Measurements from ENCODE around the gene RGS3. TPM values are rescaled to one million over a fixed set of nuclear protein-coding genes. Genes with fewer than 3 reads are reported as not detected.

Gene RGS3
- total RNA-seq, 1 experiment from 2014 or later = 148 TPM

GRCh38 chr9:113614843-113615648 is 151.5 kb downstream of the RGS3 start:
- no peaks in the 10 kb centered on the region for H3K9me3 ChIP-seq
- DNase-seq = peak; percentile 69
- H3K4me3 ChIP-seq = no peak overlapping the region
- no peaks in the 10 kb centered on the region for H3K27me3 ChIP-seq
- H3K36me3 ChIP-seq = no peaks in the 10 kb centered on the region

- H3K27me3 ChIP-seq = no peaks in the 10 kb centered on the region
- no peak for DNase-seq
- H3K4me3 ChIP-seq = no peak overlapping the region
- H3K9me3 ChIP-seq = no peaks in the 10 kb centered on the region
- no peaks in the 10 kb centered on the region for H3K36me3 ChIP-seq
Observed at GRCh38 chr9:113616116-113616515, 152.6 kb downstream of the RGS3 start.

- DNase-seq = no peak
Observed at GRCh38 chr9:113616621-113617496, 153.3 kb downstream of the RGS3 start.

GRCh38 chr9:113617550-113617949 is 154.0 kb downstream of the RGS3 start:
- Histone ChIP-seq H3K4me3 (no peak overlapping the region), H3K27me3 (no peaks in the 10 kb centered on the region), H3K9me3 (no peaks in the 10 kb centered on the region), H3K36me3 (no peaks in the 10 kb centered on the region)
- DNase-seq = no peak

More at GRCh38 chr9:113616621-113617496, 153.3 kb downstream of the RGS3 start:
- no peaks in the 10 kb centered on the region for H3K9me3 ChIP-seq
- H3K4me3 ChIP-seq = no peak overlapping the region
- H3K36me3 ChIP-seq = no peaks in the 10 kb centered on the region
- H3K27me3 ChIP-seq = no peaks in the 10 kb centered on the region

GRCh38 chr9:113618836-113619490 is 155.4 kb downstream of the RGS3 start:
- H3K36me3 ChIP-seq = no peaks in the 10 kb centered on the region
- DNase-seq = no peak
- H3K4me3 ChIP-seq = no peak overlapping the region
- H3K27me3 ChIP-seq = no peaks in the 10 kb centered on the region
- no peaks in the 10 kb centered on the region for H3K9me3 ChIP-seq

- Histone ChIP-seq H3K4me3 (peak overlapping the region; percentile 23), H3K9me3 (no peaks in the 10 kb centered on the region), H3K27me3 (no peaks in the 10 kb centered on the region), H3K36me3 (no peaks in the 10 kb centered on the region)
- no peak for DNase-seq
Observed at GRCh38 chr9:113619491-113620376, 156.2 kb downstream of the RGS3 start.

- Histone ChIP-seq H3K27me3 (no peaks in the 10 kb centered on the region), H3K36me3 (no peaks in the 10 kb centered on the region), H3K4me3 (peak overlapping the region; percentile 23), H3K9me3 (no peaks in the 10 kb centered on the region)
- DNase-seq = peak; percentile 93
Observed at GRCh38 chr9:113620377-113621161, 157.0 kb downstream of the RGS3 start.

GRCh38 chr9:113621309-113621791 is 157.8 kb downstream of the RGS3 start:
- Histone ChIP-seq H3K9me3 (no peaks in the 10 kb centered on the region), H3K27me3 (no peaks in the 10 kb centered on the region), H3K36me3 (no peaks in the 10 kb centered on the region), H3K4me3 (no peak overlapping the region)
- DNase-seq = peak; percentile 97

GRCh38 chr9:113621980-113622379 is 158.5 kb downstream of the RGS3 start:
- H3K4me3 ChIP-seq = no peak overlapping the region
- no peaks in the 10 kb centered on the region for H3K9me3 ChIP-seq
- no peak for DNase-seq
- H3K36me3 ChIP-seq = no peaks in the 10 kb centered on the region
- no peaks in the 10 kb centered on the region for H3K27me3 ChIP-seq

GRCh38 chr9:113622600-113623400 is 159.3 kb downstream of the RGS3 start:
- peak; percentile 92 for DNase-seq
- H3K9me3 ChIP-seq = no peaks in the 10 kb centered on the region
- H3K36me3 ChIP-seq = no peaks in the 10 kb centered on the region
- H3K27me3 ChIP-seq = no peaks in the 10 kb centered on the region
- no peak overlapping the region for H3K4me3 ChIP-seq

- no peaks in the 10 kb centered on the region for H3K36me3 ChIP-seq
- no peaks in the 10 kb centered on the region for H3K27me3 ChIP-seq
- DNase-seq = no peak
- no peak overlapping the region for H3K4me3 ChIP-seq
- H3K9me3 ChIP-seq = no peaks in the 10 kb centered on the region
Observed at GRCh38 chr9:113623851-113624485, 160.4 kb downstream of the RGS3 start.

- Histone ChIP-seq H3K36me3 (no peaks in the 10 kb centered on the region), H3K4me3 (no peak overlapping the region), H3K27me3 (no peaks in the 10 kb centered on the region), H3K9me3 (no peaks in the 10 kb centered on the region)
- DNase-seq = peak; percentile 95
Observed at GRCh38 chr9:113624721-113625120, 161.2 kb downstream of the RGS3 start.

GRCh38 chr9:113625486-113625885 is 162.0 kb downstream of the RGS3 start:
- H3K27me3 ChIP-seq = no peaks in the 10 kb centered on the region
- H3K4me3 ChIP-seq = no peak overlapping the region
- no peaks in the 10 kb centered on the region for H3K9me3 ChIP-seq
- no peaks in the 10 kb centered on the region for H3K36me3 ChIP-seq
- no peak for DNase-seq

GRCh38 chr9:113626735-113627495 is 163.4 kb downstream of the RGS3 start:
- DNase-seq = no peak
- no peaks in the 10 kb centered on the region for H3K9me3 ChIP-seq
- H3K4me3 ChIP-seq = no peak overlapping the region
- H3K27me3 ChIP-seq = no peaks in the 10 kb centered on the region
- H3K36me3 ChIP-seq = no peaks in the 10 kb centered on the region
